Measurements from ENCODE around the gene HMGCLL1.

The HMGCLL1 gene

DNA sequence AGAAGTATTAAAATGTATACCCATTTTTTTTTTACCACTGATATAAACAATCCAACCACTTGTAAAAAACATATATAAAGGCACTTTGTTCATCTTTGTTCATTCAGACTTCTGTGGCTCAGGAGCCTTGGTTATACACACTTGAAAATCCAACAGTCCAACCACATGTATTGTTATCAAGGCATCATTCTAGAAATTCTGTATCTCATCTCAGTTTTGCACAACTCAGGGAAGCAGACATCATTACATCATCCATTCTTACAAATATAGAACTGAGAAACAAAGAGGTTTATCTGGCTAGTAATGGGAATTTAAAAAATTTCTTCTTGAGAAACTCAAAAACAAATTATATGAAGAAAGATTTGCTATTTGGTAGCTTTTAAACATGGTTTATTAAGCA is 88.1 kb downstream of the HMGCLL1 start:
- TF ChIP-seq ZFP30 (CRISPR knock-in tag; IDR thresholded peaks at IDR 0.05) (no peak), ZNF70 (CRISPR knock-in tag; IDR thresholded peaks at IDR 0.05) (no peak), GLIS3 (CRISPR knock-in tag; IDR thresholded peaks at IDR 0.05) (no peak), ZC3H10 (CRISPR knock-in tag; IDR thresholded peaks at IDR 0.05) (no peak), PPARA (CRISPR knock-in tag; IDR thresholded peaks at IDR 0.05; ENCODE audit: borderline replicate concordance) (no peak), SNAI2 (CRISPR knock-in tag; IDR thresholded peaks at IDR 0.05) (no peak), ARNTL (CRISPR knock-in tag; IDR thresholded peaks at IDR 0.05; ENCODE audit: borderline replicate concordance, low read depth) (no peak), TOX (CRISPR knock-in tag; IDR thresholded peaks at IDR 0.05; ENCODE audit: borderline replicate concordance) (no peak), TCF4 (CRISPR knock-in tag; IDR thresholded peaks at IDR 0.05; ENCODE audit: borderline replicate concordance) (no peak), ISL1 (CRISPR knock-in tag; IDR thresholded peaks at IDR 0.05) (no peak), ZNF565 (CRISPR knock-in tag; conservative IDR thresholded peaks at IDR 0.05; ENCODE audit: low read depth) (no peak), OSR1 (CRISPR knock-in tag; IDR thresholded peaks at IDR 0.05) (no peak), ZNF8 (CRISPR knock-in tag; IDR thresholded peaks at IDR 0.05) (no peak), ESRRG (CRISPR knock-in tag; IDR thresholded peaks at IDR 0.05) (no peak), BACH2 (CRISPR knock-in tag; IDR thresholded peaks at IDR 0.05; ENCODE audit: borderline replicate concordance) (no peak)
- TF ChIP-seq, protein P1, sequence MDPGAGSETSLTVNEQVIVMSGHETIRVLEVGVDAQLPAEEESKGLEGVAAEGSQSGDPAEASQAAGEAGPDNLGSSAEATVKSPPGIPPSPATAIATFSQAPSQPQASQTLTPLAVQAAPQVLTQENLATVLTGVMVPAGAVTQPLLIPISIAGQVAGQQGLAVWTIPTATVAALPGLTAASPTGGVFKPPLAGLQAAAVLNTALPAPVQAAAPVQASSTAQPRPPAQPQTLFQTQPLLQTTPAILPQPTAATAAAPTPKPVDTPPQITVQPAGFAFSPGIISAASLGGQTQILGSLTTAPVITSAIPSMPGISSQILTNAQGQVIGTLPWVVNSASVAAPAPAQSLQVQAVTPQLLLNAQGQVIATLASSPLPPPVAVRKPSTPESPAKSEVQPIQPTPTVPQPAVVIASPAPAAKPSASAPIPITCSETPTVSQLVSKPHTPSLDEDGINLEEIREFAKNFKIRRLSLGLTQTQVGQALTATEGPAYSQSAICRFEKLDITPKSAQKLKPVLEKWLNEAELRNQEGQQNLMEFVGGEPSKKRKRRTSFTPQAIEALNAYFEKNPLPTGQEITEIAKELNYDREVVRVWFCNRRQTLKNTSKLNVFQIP (CRISPR knock-in tag; IDR thresholded peaks at IDR 0.05; ENCODE audit: borderline replicate concordance, low read depth) = no peak
- TF ChIP-seq, protein P2, sequence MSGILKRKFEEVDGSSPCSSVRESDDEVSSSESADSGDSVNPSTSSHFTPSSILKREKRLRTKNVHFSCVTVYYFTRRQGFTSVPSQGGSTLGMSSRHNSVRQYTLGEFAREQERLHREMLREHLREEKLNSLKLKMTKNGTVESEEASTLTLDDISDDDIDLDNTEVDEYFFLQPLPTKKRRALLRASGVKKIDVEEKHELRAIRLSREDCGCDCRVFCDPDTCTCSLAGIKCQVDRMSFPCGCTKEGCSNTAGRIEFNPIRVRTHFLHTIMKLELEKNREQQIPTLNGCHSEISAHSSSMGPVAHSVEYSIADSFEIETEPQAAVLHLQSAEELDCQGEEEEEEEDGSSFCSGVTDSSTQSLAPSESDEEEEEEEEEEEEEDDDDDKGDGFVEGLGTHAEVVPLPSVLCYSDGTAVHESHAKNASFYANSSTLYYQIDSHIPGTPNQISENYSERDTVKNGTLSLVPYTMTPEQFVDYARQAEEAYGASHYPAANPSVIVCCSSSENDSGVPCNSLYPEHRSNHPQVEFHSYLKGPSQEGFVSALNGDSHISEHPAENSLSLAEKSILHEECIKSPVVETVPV (CRISPR knock-in tag; IDR thresholded peaks at IDR 0.05) = no peak
- TF ChIP-seq, protein P3, sequence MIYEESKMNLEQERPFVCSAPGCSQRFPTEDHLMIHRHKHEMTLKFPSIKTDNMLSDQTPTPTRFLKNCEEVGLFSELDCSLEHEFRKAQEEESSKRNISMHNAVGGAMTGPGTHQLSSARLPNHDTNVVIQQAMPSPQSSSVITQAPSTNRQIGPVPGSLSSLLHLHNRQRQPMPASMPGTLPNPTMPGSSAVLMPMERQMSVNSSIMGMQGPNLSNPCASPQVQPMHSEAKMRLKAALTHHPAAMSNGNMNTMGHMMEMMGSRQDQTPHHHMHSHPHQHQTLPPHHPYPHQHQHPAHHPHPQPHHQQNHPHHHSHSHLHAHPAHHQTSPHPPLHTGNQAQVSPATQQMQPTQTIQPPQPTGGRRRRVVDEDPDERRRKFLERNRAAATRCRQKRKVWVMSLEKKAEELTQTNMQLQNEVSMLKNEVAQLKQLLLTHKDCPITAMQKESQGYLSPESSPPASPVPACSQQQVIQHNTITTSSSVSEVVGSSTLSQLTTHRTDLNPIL (CRISPR knock-in tag; IDR thresholded peaks at IDR 0.05; ENCODE audit: low read depth) = no peak
- no peak for ATAC-seq

DNA sequence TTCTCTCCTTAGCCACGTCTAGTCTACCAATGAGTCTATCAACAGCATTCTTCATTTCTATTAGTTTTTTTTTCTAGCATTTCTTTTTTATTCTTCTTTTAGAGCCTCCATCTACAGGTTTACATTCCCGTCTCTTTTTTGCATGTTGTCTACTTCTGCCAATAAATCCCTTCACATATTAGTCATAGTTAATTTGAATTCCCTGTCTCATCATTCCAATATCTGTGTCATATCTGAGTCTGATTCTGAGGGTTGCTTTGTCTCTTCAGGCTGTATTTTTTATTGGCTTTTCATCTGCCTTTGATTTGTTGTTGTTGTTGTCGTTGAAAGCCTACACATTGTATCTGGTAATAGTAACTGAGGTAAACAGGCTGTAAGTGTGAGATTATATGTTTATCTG is 104.6 kb downstream of the HMGCLL1 start:
- ATAC-seq = no peak

DNA sequence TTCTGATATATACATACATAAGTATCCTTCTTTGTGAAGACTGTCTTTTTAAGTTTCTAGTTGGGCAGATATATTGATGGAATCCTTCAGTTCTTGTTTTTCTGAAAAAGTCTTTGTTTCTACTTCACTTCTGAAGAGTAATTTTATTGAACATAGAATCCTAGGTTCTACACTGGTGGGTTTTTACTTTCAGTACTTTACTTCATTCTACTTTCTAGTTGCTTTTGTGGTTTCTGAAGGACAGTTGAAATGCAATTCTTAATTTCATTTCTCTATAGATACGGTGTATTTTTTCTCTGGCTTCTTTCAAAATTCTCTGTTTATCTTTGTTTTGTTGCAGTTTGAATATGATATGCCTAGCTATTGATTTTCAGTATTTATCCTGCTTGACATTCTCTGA is 105.3 kb downstream of the HMGCLL1 start:
- ATAC-seq = no peak
- no peak for TF ChIP-seq SNAI2 (CRISPR knock-in tag; IDR thresholded peaks at IDR 0.05)
- TF ChIP-seq TOX (CRISPR knock-in tag; IDR thresholded peaks at IDR 0.05; ENCODE audit: borderline replicate concordance) = no peak
- TF ChIP-seq ARNTL (CRISPR knock-in tag; IDR thresholded peaks at IDR 0.05; ENCODE audit: borderline replicate concordance, low read depth) = no peak
- TF ChIP-seq ZNF8 (CRISPR knock-in tag; IDR thresholded peaks at IDR 0.05) = no peak
- TF ChIP-seq, protein P2 (CRISPR knock-in tag; IDR thresholded peaks at IDR 0.05) = no peak
- no peak for TF ChIP-seq ZNF70 (CRISPR knock-in tag; IDR thresholded peaks at IDR 0.05)
- TF ChIP-seq ZFP3 (CRISPR knock-in tag; IDR thresholded peaks at IDR 0.05) = no peak
- no peak for TF ChIP-seq ISL1 (CRISPR knock-in tag; IDR thresholded peaks at IDR 0.05)
- TF ChIP-seq ZFP30 (CRISPR knock-in tag; IDR thresholded peaks at IDR 0.05) = no peak
- TF ChIP-seq, protein P4, sequence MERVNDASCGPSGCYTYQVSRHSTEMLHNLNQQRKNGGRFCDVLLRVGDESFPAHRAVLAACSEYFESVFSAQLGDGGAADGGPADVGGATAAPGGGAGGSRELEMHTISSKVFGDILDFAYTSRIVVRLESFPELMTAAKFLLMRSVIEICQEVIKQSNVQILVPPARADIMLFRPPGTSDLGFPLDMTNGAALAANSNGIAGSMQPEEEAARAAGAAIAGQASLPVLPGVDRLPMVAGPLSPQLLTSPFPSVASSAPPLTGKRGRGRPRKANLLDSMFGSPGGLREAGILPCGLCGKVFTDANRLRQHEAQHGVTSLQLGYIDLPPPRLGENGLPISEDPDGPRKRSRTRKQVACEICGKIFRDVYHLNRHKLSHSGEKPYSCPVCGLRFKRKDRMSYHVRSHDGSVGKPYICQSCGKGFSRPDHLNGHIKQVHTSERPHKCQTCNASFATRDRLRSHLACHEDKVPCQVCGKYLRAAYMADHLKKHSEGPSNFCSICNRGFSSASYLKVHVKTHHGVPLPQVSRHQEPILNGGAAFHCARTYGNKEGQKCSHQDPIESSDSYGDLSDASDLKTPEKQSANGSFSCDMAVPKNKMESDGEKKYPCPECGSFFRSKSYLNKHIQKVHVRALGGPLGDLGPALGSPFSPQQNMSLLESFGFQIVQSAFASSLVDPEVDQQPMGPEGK (CRISPR knock-in tag; IDR thresholded peaks at IDR 0.05; ENCODE audit: borderline replicate concordance) = no peak
- TF ChIP-seq ESRRG (CRISPR knock-in tag; IDR thresholded peaks at IDR 0.05) = no peak
- TF ChIP-seq RARB (CRISPR knock-in tag; IDR thresholded peaks at IDR 0.05) = no peak
- TF ChIP-seq ZNF565 (CRISPR knock-in tag; conservative IDR thresholded peaks at IDR 0.05; ENCODE audit: low read depth) = no peak

More for the DNA sequence above, 104.6 kb downstream of the HMGCLL1 start:
- TF ChIP-seq OSR1 (CRISPR knock-in tag; IDR thresholded peaks at IDR 0.05) (no peak), ESRRG (CRISPR knock-in tag; IDR thresholded peaks at IDR 0.05) (no peak), SNAI2 (CRISPR knock-in tag; IDR thresholded peaks at IDR 0.05) (no peak), ZC3H10 (CRISPR knock-in tag; IDR thresholded peaks at IDR 0.05) (no peak), ISL1 (CRISPR knock-in tag; IDR thresholded peaks at IDR 0.05) (no peak), GLIS3 (CRISPR knock-in tag; IDR thresholded peaks at IDR 0.05) (no peak), BACH2 (CRISPR knock-in tag; IDR thresholded peaks at IDR 0.05; ENCODE audit: borderline replicate concordance) (no peak), ZNF70 (CRISPR knock-in tag; IDR thresholded peaks at IDR 0.05) (no peak), ARNTL (CRISPR knock-in tag; IDR thresholded peaks at IDR 0.05; ENCODE audit: borderline replicate concordance, low read depth) (no peak)
- TF ChIP-seq, protein P3 (CRISPR knock-in tag; IDR thresholded peaks at IDR 0.05; ENCODE audit: low read depth) = no peak
- TF ChIP-seq, protein P4 (CRISPR knock-in tag; IDR thresholded peaks at IDR 0.05; ENCODE audit: borderline replicate concordance) = no peak

Measured in SK-N-SH treated with all-trans-retinoic acid at 6 μM for 48 hours (cell line).